Amygdala (tissue), 56 donors: Measurements from ENCODE around the gene CEP76.

Experiments used
- DNase-seq, 56 donors: peaks; one replicate each; lab custom pipeline; 2025; lab: John Stamatoyannopoulos, UW

CEP76 gene, protein sequence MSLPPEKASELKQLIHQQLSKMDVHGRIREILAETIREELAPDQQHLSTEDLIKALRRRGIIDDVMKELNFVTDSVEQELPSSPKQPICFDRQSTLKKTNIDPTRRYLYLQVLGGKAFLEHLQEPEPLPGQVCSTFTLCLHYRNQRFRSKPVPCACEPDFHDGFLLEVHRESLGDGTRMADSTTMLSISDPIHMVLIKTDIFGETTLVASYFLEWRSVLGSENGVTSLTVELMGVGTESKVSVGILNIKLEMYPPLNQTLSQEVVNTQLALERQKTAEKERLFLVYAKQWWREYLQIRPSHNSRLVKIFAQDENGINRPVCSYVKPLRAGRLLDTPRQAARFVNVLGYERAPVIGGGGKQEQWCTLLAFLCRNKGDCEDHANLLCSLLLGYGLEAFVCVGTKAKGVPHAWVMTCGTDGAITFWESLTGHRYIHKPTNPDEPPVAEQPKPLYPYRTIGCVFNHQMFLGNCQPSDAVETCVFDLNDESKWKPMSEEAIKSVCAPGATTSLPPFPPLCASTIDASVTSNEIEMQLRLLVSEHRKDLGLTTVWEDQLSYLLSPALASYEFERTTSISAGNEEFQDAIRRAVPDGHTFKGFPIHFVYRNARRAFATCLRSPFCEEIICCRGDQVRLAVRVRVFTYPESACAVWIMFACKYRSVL

GRCh38 chr18:12702221-12703095 lies at the start of gene CEP76, which contains the start of gene PSMG2:
Gene CEP76, minus strand, starts transcription at chr18:12702723. Its CDS starts 175 bp downstream, at chr18:12702548.
Gene PSMG2, plus strand, starts transcription at chr18:12703042. Its CDS starts 66 bp downstream, at chr18:12703108.
- DNase-seq = peak in 55 of 56 donors; percentile 4 to 94 (median 80)

GRCh38 chr18:12751891-12752290 lies 49.4 kb upstream of the CEP76 start:
- no peak for DNase-seq

- DNase-seq = no peak
Measured at GRCh38 chr18:12751503-12751884, 49.0 kb upstream of the CEP76 start.

DNA sequence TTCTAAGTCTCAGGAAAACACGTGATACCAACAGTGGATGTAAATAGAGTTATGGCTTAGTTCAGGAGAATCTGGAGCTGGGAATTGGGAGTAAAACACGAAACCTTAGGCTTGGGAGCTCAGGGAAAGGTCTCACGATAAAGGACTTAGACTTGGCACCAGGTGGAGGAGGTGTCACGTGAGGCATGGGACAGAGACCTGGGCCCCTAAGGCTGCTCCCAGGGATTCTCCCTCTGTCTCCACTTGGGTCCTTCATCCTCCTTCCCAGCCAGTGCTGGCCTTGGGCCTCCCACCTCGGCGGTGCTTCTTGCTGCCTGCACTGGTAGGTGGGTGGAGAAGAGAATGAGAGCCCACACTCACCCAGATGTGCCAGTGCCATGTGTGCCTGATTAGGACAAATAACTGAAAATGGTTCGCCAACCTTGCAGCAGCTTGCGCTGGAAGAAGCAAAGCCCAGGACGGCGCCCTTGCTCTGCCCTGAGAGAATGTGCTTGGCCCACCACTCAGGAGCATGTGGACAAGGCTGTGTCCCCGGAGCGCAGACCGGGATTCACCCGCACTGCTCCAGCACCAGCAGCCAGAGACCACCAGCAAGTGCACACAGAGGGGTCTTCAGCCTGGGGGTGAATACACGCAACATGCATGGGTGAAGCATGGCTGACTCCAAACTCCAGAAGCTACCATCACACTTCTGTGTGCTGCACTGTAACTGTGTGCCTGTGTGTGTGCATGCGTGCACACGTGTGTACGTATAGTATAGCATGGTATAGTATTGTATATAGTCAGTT lies 48.4 kb upstream of the CEP76 start:
- DNase-seq = no peak

- no peak for DNase-seq
Measured at GRCh38 chr18:12750076-12750714, 47.7 kb upstream of the CEP76 start.

GRCh38 chr18:12749121-12749520 lies 46.6 kb upstream of the CEP76 start:
- no peak for DNase-seq

- DNase-seq = no peak
Measured at GRCh38 chr18:12748671-12749070, 46.1 kb upstream of the CEP76 start.

GRCh38 chr18:12747530-12748315 lies 45.2 kb upstream of the CEP76 start:
- DNase-seq = no peak

GRCh38 chr18:12745095-12745795 lies 42.7 kb upstream of the CEP76 start:
- DNase-seq = no peak

- no peak for DNase-seq
Measured at GRCh38 chr18:12744103-12744502, 41.6 kb upstream of the CEP76 start.

- no peak for DNase-seq
Measured at GRCh38 chr18:12742453-12742852, 39.9 kb upstream of the CEP76 start.

- DNase-seq = no peak
Measured at GRCh38 chr18:12741351-12741750, 38.8 kb upstream of the CEP76 start.

DNA sequence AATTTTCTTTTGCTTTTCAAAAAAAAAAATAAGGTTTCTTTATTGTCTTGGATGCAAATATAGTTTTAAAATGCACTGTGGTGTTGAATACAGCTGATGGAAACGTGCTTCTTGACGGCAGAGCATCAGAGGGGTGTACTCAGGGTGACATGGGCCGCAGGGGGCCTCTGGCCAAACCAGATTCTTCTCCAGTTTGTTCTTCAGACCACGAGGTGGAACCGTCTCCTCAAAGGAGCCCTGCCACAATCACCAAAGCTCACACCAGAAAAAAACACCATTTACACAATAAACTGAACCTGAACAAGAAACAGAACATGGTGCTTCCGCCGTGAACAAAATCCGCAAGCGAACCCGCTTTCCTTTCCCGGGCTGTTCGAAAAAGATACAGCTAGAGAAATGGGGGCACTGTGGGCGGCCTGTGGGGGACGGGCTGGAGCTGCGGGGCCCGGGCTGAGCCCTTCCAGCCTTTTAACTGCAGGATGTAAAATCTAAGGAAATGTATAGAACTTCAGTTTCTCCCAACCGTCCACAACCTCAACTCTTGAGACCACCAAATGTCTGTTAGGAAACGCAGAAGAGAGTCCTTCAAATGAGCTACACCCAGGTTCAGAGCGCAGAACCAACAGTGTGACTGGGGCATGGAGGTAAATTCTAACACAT lies 34.9 kb upstream of the CEP76 start:
- DNase-seq = no peak

DNA sequence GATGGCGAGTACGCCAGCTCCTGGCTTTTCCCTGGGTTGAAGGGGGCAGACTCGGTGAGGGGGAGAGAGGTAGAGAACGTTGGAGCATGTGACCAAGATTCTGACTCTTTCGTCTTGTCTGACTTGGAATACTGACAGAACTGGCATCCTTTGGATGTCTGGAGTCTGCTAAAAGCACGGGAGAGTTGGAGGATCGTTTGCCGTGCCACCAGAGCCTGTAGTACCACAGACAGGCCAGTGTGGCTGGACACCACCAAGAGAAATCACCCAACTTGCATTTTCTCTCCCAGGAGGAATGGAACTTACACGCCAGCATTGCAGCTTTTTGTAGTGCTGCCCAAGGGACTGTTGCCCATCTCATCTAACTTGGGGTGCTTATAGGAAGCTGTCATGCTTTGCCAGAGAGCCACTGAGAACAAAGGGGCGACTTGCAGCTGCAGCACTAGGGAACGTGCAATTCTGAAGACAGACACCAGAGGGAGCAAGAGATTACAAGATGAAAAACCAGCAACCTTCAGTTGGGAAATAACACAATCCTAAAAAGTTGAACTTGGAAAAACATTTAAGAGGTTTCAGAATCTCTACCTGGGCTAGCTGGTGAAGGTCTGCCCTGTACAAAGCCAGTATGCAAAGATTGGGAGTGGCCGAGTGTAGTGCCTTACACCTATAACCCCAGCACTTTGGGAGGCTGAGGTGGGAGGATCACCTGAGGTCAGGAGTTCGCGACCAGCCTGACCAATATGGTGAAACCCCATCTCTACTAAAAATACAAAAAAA lies 24.4 kb upstream of the CEP76 start:
- peak in 46 of 56 donors; percentile 7 to 83 (median 38) for DNase-seq

GRCh38 chr18:12726331-12726730 lies 23.8 kb upstream of the CEP76 start:
- no peak for DNase-seq

- no peak for DNase-seq
Measured at GRCh38 chr18:12722731-12723130, 20.2 kb upstream of the CEP76 start.
